GM12891 (cell line): Measurements from ENCODE around the gene MAPK1.
"Not testable (repeated sequence)": the region's sequence is repeated elsewhere in the genome, so short reads cannot be mapped to it uniquely, and the experiment has no call there.

Experiments used
- DNase-seq: peaks from one replicate; pipeline ENCODE4 v3.0.0; 2011; ENCODE audit warnings: low spot score; ENCODE audit not compliant: insufficient read length
- FAIRE-seq: peaks from 2 replicates; lab custom pipeline; 2011; peaks lifted over from hg19 to GRCh38; lab: Jason Lieb, UNC
- PAX5 ChIP-seq: IDR thresholded peaks from 2 replicates; pipeline ENCODE4 v1.6.1; 2011; ENCODE audit warnings: low read length, moderate library complexity, mild to moderate bottlenecking; ENCODE audit not compliant: insufficient read depth, severe bottlenecking
- POLR2A ChIP-seq: IDR thresholded peaks from 2 replicates; pipeline ENCODE4 v1.6.1; 2011; ENCODE audit warnings: low read depth, low read length, control low read depth
- POLR2AphosphoS5 ChIP-seq: IDR thresholded peaks from 2 replicates; pipeline ENCODE4 v1.6.1; 2011; ENCODE audit warnings: low read depth, low read length, control low read depth
- POU2F2 ChIP-seq: IDR thresholded peaks from 2 replicates; pipeline ENCODE4 v1.6.1; 2011; ENCODE audit warnings: low read depth, mild to moderate bottlenecking, control low read depth, low read length, moderate library complexity
- SPI1 ChIP-seq: IDR thresholded peaks from 2 replicates; pipeline ENCODE4 v1.6.1; 2011; ENCODE audit warnings: low read depth, low read length, control low read depth
- TAF1 ChIP-seq: IDR thresholded peaks from 2 replicates; pipeline ENCODE4 v1.6.1; 2011; ENCODE audit warnings: low read depth, low read length, control low read depth

The MAPK1 gene

GRCh38 chr22:21876486-21877176 lies 9.2 kb upstream of the MAPK1 start:
- TF ChIP-seq PAX5 (no peak), SPI1 (peak; percentile 61), POLR2A (no peak), POU2F2 (0 out of 2 replicates have a peak, but pooled peaks have one; percentile 35)
- DNase-seq (no peak), FAIRE-seq (peak; percentile 56)

- not testable (repeated sequence) for DNase-seq, FAIRE-seq
These were observed 7.5 kb upstream of the MAPK1 start for GRCh38 chr22:21874953-21875352.

- FAIRE-seq, result no peak
- DNase-seq, result no peak
These were observed 6.2 kb upstream of the MAPK1 start for GRCh38 chr22:21873619-21874018.

GRCh38 chr22:21872741-21873140 lies 5.3 kb upstream of the MAPK1 start:
- FAIRE-seq, DNase-seq: not testable (repeated sequence)

More at GRCh38 chr22:21873619-21874018, 6.2 kb upstream of the MAPK1 start:
- TF ChIP-seq POLR2AphosphoS5 (no peak), SPI1 (no peak), POU2F2 (no peak), PAX5 (no peak), TAF1 (no peak), POLR2A (no peak)

GRCh38 chr22:21868651-21869050 lies 1.2 kb upstream of the MAPK1 start:
- TF ChIP-seq TAF1 (no peak), POLR2A (no peak), PAX5 (no peak), SPI1 (no peak), POLR2AphosphoS5 (no peak), POU2F2 (no peak)
- FAIRE-seq, result no peak
- no peak for DNase-seq

- FAIRE-seq, result peak; percentile 5
- no peak for DNase-seq
- TF ChIP-seq POLR2A (no peak), SPI1 (no peak), POU2F2 (no peak), POLR2AphosphoS5 (no peak), TAF1 (no peak), PAX5 (no peak)
These were observed 465 bp downstream of the MAPK1 start for GRCh38 chr22:21866833-21867527.

GRCh38 chr22:21865041-21865440 lies 2.4 kb downstream of the MAPK1 start:
- TF ChIP-seq POLR2AphosphoS5 (no peak), PAX5 (no peak), POLR2A (no peak), POU2F2 (no peak), TAF1 (no peak), SPI1 (no peak)
- no peak for DNase-seq
- peak; percentile 87 for FAIRE-seq

- DNase-seq (no peak), FAIRE-seq (no peak)
- TF ChIP-seq TAF1, result no peak
- no peak for TF ChIP-seq PAX5
- no peak for TF ChIP-seq POLR2AphosphoS5
- no peak for TF ChIP-seq SPI1
- no peak for TF ChIP-seq POLR2A
- no peak for TF ChIP-seq POU2F2
These were observed 4.8 kb downstream of the MAPK1 start for GRCh38 chr22:21862386-21863245.

GRCh38 chr22:21861851-21862250 lies 5.6 kb downstream of the MAPK1 start:
- DNase-seq (no peak), FAIRE-seq (no peak)
- no peak for TF ChIP-seq TAF1
